SK-N-SH treated with all-trans-retinoic acid at 6 μM for 48 hours (cell line): ENCODE results near the gene IL36G.

ENCODE experiments used
- GLIS3 ChIP-seq: fragments of 250-450 bp; sonication (Bioruptor Pico); IDR thresholded peaks from 2 replicates; pipeline ENCODE4 v1.5.0; 2020; ENCODE audit warnings: mild to moderate bottlenecking, moderate library complexity
- ISL1 ChIP-seq: fragments of 250-450 bp; sonication (Bioruptor Pico); IDR thresholded peaks from 2 replicates; pipeline ENCODE4 v2.1.2; 2022; ENCODE audit warnings: mild to moderate bottlenecking, moderate library complexity
- RARB ChIP-seq: fragments of 250-450 bp; sonication (Bioruptor Pico); IDR thresholded peaks from 2 replicates; pipeline ENCODE4 v1.8.0; 2021; ENCODE audit warnings: mild to moderate bottlenecking, moderate library complexity
- ZFP30 ChIP-seq: fragments of 450-650 bp; formaldehyde crosslinking; IDR thresholded peaks from 2 replicates; pipeline ENCODE4 v1.5.0; 2022; ENCODE audit warnings: mild to moderate bottlenecking, moderate library complexity
- TF ChIP-seq, protein P1 (sequence below): fragments of 250-450 bp; sonication (Bioruptor Pico); IDR thresholded peaks from 2 replicates; pipeline ENCODE4 v1.8.0; 2020; ENCODE audit warnings: mild to moderate bottlenecking, moderate library complexity, borderline replicate concordance
- TF ChIP-seq, protein P2 (sequence below): fragments of 250-450 bp; sonication (Bioruptor Pico); IDR thresholded peaks from 2 replicates; pipeline ENCODE4 v1.5.1; 2020; ENCODE audit warnings: low read depth, mild to moderate bottlenecking, moderate library complexity
- TF ChIP-seq, protein P3 (sequence below): fragments of 250-450 bp; sonication (Bioruptor Pico); IDR thresholded peaks from 2 replicates; pipeline ENCODE4 v1.8.0; 2021; ENCODE audit warnings: low read depth, mild to moderate bottlenecking, moderate library complexity, borderline replicate concordance

DNA sequence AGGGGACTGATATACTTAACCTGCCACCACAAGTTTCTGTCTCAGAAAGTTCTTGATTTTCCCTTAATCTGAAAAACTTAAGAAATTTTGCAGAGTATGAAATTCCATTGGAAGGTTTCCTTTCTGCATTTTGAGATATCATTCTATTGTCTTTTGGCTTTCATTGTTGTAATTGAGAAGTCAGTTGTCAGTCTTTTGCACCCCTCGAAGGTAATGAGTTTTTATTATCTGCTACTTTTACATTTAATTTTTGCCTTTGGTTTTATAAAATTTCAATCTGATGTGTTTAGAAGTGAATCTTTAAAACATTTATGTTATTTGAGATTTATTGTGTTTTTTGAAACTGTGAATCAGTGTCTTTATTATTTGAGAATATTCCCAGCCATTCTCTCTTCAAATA lies 22.6 kb downstream of the IL36G start:
- TF ChIP-seq ISL1 (CRISPR knock-in tag) (no peak), GLIS3 (CRISPR knock-in tag) (no peak), ZFP30 (CRISPR knock-in tag) (no peak), RARB (no peak)
- TF ChIP-seq, protein P1, sequence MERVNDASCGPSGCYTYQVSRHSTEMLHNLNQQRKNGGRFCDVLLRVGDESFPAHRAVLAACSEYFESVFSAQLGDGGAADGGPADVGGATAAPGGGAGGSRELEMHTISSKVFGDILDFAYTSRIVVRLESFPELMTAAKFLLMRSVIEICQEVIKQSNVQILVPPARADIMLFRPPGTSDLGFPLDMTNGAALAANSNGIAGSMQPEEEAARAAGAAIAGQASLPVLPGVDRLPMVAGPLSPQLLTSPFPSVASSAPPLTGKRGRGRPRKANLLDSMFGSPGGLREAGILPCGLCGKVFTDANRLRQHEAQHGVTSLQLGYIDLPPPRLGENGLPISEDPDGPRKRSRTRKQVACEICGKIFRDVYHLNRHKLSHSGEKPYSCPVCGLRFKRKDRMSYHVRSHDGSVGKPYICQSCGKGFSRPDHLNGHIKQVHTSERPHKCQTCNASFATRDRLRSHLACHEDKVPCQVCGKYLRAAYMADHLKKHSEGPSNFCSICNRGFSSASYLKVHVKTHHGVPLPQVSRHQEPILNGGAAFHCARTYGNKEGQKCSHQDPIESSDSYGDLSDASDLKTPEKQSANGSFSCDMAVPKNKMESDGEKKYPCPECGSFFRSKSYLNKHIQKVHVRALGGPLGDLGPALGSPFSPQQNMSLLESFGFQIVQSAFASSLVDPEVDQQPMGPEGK: no peak
- TF ChIP-seq, protein P2, sequence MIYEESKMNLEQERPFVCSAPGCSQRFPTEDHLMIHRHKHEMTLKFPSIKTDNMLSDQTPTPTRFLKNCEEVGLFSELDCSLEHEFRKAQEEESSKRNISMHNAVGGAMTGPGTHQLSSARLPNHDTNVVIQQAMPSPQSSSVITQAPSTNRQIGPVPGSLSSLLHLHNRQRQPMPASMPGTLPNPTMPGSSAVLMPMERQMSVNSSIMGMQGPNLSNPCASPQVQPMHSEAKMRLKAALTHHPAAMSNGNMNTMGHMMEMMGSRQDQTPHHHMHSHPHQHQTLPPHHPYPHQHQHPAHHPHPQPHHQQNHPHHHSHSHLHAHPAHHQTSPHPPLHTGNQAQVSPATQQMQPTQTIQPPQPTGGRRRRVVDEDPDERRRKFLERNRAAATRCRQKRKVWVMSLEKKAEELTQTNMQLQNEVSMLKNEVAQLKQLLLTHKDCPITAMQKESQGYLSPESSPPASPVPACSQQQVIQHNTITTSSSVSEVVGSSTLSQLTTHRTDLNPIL: no peak
- TF ChIP-seq, protein P3, sequence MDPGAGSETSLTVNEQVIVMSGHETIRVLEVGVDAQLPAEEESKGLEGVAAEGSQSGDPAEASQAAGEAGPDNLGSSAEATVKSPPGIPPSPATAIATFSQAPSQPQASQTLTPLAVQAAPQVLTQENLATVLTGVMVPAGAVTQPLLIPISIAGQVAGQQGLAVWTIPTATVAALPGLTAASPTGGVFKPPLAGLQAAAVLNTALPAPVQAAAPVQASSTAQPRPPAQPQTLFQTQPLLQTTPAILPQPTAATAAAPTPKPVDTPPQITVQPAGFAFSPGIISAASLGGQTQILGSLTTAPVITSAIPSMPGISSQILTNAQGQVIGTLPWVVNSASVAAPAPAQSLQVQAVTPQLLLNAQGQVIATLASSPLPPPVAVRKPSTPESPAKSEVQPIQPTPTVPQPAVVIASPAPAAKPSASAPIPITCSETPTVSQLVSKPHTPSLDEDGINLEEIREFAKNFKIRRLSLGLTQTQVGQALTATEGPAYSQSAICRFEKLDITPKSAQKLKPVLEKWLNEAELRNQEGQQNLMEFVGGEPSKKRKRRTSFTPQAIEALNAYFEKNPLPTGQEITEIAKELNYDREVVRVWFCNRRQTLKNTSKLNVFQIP (CRISPR knock-in tag): no peak
